ENCODE measurements around the gene AAGAB. TPM values are rescaled to one million over a fixed set of nuclear protein-coding genes. Genes with fewer than 3 reads are reported as not detected.

Gene AAGAB
- total RNA-seq, 1 donor from 2014 or later = 38.5 TPM

DNA sequence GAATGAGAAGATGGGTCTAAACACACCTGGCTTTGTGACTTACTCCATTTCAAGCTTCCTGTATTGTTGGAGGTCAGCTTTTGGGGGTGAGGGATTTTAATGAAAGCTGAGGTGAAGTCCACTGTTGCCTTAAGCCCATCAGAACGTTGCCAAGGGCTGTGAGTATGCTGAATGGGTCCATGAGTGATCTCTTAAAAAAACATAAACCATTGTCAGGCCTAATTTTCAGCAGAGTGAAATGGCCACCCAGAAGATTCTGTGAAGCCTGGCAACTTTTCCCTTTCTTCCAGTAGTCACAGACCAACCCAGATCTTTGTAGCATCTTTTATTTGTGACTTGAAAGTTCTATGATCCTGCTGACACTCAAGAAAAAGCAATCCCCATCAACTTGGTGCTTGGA, 102.0 kb downstream of the AAGAB start:
- no peak for DNase-seq (ENCODE audit: low read depth in 2 of 2)

Other genes with a start within 250 kb of the AAGAB start
- 11.8 and 12.3 TPM in 2 replicates for gene SMAD3, start 189.1 kb downstream of the AAGAB start, total RNA-seq
- gene IQCH, start 125 bp upstream of the AAGAB start, total RNA-seq = 1.0 and 1.1 TPM in 2 replicates